Gastroesophageal sphincter (tissue), 3 donors: ENCODE measurements around the gene TFAP2E.

Experiments used
- EP300 ChIP-seq: sonication (generic); formaldehyde crosslinking; IDR thresholded peaks from one replicate; pipeline ENCODE4 v1.6.1; 2017; ENCODE audit warnings: antibody characterized with exemption, mild to moderate bottlenecking
- POLR2A ChIP-seq, 2 donors: fragments of 450-650 bp; IDR thresholded peaks; one replicate each; pipeline ENCODE4 v1.6.1; 2017; ENCODE audit warnings: antibody characterized with exemption in 2 of 2, mild to moderate bottlenecking in 2 of 2, moderate library complexity in 1 of 2
- POLR2AphosphoS5 ChIP-seq: sonication (generic); formaldehyde crosslinking; IDR thresholded peaks from one replicate; pipeline ENCODE4 v1.6.1; 2017; ENCODE audit warnings: antibody characterized with exemption
- TF ChIP-seq, protein P1 (sequence below), 4 experiments: fragments of 200-600 bp in 2 of 4; fragments of 450-650 bp in 2 of 4; sonication (generic) in 1 of 4; IDR thresholded peaks; one replicate each; pipeline ENCODE4 v1.5.1; 2017 to 2019; ENCODE audit warnings: antibody characterized with exemption in 4 of 4, mild to moderate bottlenecking in 2 of 4, moderate library complexity in 2 of 4

DNA sequence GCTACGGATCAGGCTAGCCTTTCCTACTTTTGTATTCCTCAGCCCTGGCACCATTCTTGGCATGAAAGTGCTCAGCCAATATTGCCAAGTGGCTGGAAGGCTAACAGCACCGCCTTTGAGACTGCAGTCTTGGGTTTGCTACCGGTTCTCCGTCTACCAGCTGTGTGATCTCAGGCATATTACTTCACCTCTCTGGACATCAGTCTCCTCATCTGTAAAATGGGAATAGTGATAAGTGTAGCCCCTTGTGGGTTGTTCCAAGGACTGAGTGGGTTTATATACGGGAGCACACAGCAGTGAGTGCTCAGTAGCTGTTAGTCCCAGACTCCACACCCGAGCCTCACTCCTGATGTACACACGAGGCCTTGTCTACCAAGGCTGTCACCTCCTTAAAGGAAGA, 13.7 kb downstream of the TFAP2E start:
- TF ChIP-seq, protein P1, sequence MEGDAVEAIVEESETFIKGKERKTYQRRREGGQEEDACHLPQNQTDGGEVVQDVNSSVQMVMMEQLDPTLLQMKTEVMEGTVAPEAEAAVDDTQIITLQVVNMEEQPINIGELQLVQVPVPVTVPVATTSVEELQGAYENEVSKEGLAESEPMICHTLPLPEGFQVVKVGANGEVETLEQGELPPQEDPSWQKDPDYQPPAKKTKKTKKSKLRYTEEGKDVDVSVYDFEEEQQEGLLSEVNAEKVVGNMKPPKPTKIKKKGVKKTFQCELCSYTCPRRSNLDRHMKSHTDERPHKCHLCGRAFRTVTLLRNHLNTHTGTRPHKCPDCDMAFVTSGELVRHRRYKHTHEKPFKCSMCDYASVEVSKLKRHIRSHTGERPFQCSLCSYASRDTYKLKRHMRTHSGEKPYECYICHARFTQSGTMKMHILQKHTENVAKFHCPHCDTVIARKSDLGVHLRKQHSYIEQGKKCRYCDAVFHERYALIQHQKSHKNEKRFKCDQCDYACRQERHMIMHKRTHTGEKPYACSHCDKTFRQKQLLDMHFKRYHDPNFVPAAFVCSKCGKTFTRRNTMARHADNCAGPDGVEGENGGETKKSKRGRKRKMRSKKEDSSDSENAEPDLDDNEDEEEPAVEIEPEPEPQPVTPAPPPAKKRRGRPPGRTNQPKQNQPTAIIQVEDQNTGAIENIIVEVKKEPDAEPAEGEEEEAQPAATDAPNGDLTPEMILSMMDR (IDR thresholded peaks at IDR 0.05), result no peak
- TF ChIP-seq POLR2A (IDR thresholded peaks at IDR 0.05), result no peak
- no peak for TF ChIP-seq EP300
- TF ChIP-seq POLR2AphosphoS5, result no peak
